K562 (cell line): ENCODE data around the gene GRIK3. TPM values are rescaled to one million over a fixed set of nuclear protein-coding genes. Genes with fewer than 3 reads are reported as not detected.

Experiments used
- ATAC-seq: fragments of 200-7000 bp; cut with Tn5 transposase; 3 replicates; pipeline ENCODE4 v1.9.1; 2020; ENCODE audit warnings: moderate library complexity
- Bru-seq: library from RNA; stranded (reverse); fragments of 400-500 nt; gene quantifications from one replicate; lab custom pipeline; 2021; lab: Mats Ljungman, UMichigan
- BruChase-seq, 2 experiments: library from RNA; stranded (reverse); fragments of 400-500 nt; gene quantifications; one replicate each; lab custom pipeline; 2021; lab: Mats Ljungman, UMichigan
- BruUV-seq: library from RNA; stranded (reverse); fragments of 400-500 nt; replicated peaks from 2 replicates; lab custom pipeline; 2021; lab: Mats Ljungman, UMichigan
- CTCF ChIA-PET: fragments of 300-600 bp; formaldehyde crosslinking; extraction: SDS; loops from one replicate; lab custom pipeline; 2021; ENCODE audit warnings: low intra/inter-chr PET ratio; lab: Yijun Ruan, JAX
- POLR2A ChIA-PET: fragments of 300-600, 350-650 bp; sonication (Branson Sonifier 250); formaldehyde crosslinking; extraction: SDS; loops from one replicate; lab custom pipeline; 2021; ENCODE audit warnings: antibody characterized with exemption, inconsistent platforms; lab: Yijun Ruan, JAX
- DNase-seq, 4 experiments: peaks; one replicate each; pipeline versions ENCODE4 v3.0.0 to v3.0.0-alpha.2; 2011 to 2018; ENCODE audit warnings: low spot score in 3 of 4, mixed read lengths in 3 of 4; ENCODE audit errors: extremely low read depth in 1 of 4
- FAIRE-seq: peaks from 2 replicates; lab custom pipeline; 2011; peaks lifted over from hg19 to GRCh38; lab: Jason Lieb, UNC
- H2AFZ ChIP-seq: 2 replicates; pipeline ENCODE4 v1.6.0; 2011; ENCODE audit warnings: low read depth, low read length, control low read depth, inconsistent platforms
- H3K27ac ChIP-seq: fragments of 200-600 bp; 3 replicates; pipeline ENCODE4 v1.8.0; 2011; ENCODE audit warnings: low read depth, mild to moderate bottlenecking, control low read depth, inconsistent platforms, low read length, moderate library complexity, mixed read lengths; ENCODE audit errors: extremely low read depth
- H3K27me3 ChIP-seq, 2 experiments: fragments of 300-600 bp in 1 of 2; 2 replicates in 1 of 2; 3 replicates in 1 of 2; pipeline versions ENCODE4 v1.6.0 to v1.8.0; 2011; ENCODE audit warnings: inconsistent platforms in 2 of 2, low read length in 2 of 2, mild to moderate bottlenecking in 1 of 2, mixed read lengths in 1 of 2, moderate library complexity in 1 of 2; ENCODE audit not compliant: control insufficient read depth in 2 of 2, insufficient read depth in 2 of 2
- H3K36me3 ChIP-seq: fragments of 300-600 bp; 3 replicates; pipeline ENCODE4 v1.8.0; 2011; ENCODE audit warnings: mild to moderate bottlenecking, low read length, inconsistent platforms; ENCODE audit not compliant: control insufficient read depth, insufficient read depth
- H3K4me1 ChIP-seq, 2 experiments: fragments of 200-600 bp in 1 of 2; replicated peaks in 1 of 2; 2 replicates in 1 of 2; 3 replicates in 1 of 2; pipeline versions ENCODE4 v1.5.1 to v1.8.0; 2011; ENCODE audit warnings: inconsistent platforms in 2 of 2, low read length in 2 of 2, mild to moderate bottlenecking in 1 of 2, mixed read lengths in 1 of 2, moderate library complexity in 1 of 2; ENCODE audit not compliant: control insufficient read depth in 2 of 2, insufficient read depth in 2 of 2
- H3K4me2 ChIP-seq: 2 replicates; pipeline ENCODE4 v1.6.1; 2011; ENCODE audit warnings: low read length, control low read depth, inconsistent platforms, mixed read lengths; ENCODE audit not compliant: insufficient read depth
- H3K4me3 ChIP-seq: fragments of 200-600 bp; sonication (generic), shearing (Covaris generic); 2 replicates; pipeline ENCODE4 v1.5.1; 2016; ENCODE audit warnings: control low read depth, inconsistent platforms
- H3K79me2 ChIP-seq: fragments of 200-600 bp; 3 replicates; pipeline ENCODE4 v1.8.0; 2011; ENCODE audit warnings: low read length, inconsistent platforms; ENCODE audit not compliant: control insufficient read depth, insufficient read depth
- H3K9ac ChIP-seq, 2 experiments: 2 replicates each; pipeline versions ENCODE4 v1.6.0 to v1.6.1; 2011; ENCODE audit warnings: low read depth in 2 of 2, low read length in 2 of 2, control low read depth in 1 of 2, inconsistent platforms in 1 of 2, mild to moderate bottlenecking in 1 of 2, mixed read lengths in 1 of 2; ENCODE audit not compliant: insufficient read depth in 1 of 2
- H3K9me1 ChIP-seq: one replicate; pipeline ENCODE4 v1.6.0; 2011; ENCODE audit warnings: inconsistent platforms, mild to moderate bottlenecking, low read length, moderate library complexity; ENCODE audit not compliant: control insufficient read depth, insufficient read depth
- H3K9me3 ChIP-seq: replicated peaks from 2 replicates; pipeline ENCODE4 v1.5.1; 2011; ENCODE audit warnings: low read depth, low read length, inconsistent platforms; ENCODE audit not compliant: control insufficient read depth, insufficient read depth
- H4K20me1 ChIP-seq: replicated peaks from 2 replicates; pipeline ENCODE4 v1.6.1; 2011; ENCODE audit warnings: low read length, inconsistent platforms, mixed read lengths; ENCODE audit not compliant: control insufficient read depth, insufficient read depth
- MEIS2 ChIP-seq: fragments of 450-650 bp; IDR thresholded peaks from 2 replicates; pipeline ENCODE4 v1.6.1; 2014; ENCODE audit warnings: mild to moderate bottlenecking; ENCODE audit not compliant: partially characterized antibody
- WGBS: fragments of 100-300 bp; shearing (Covaris generic); methylation state at CpG from one replicate; pipeline ENCODE4 v1.1.6; 2016; ENCODE audit warnings: low coverage, mixed read lengths; ENCODE audit not compliant: insufficient coverage; ENCODE audit errors: missing lambda C conversion rate; 5-methylcytosine and 5-hydroxymethylcytosine counted together
- in situ Hi-C: fragments of 300-500 bp; cut with MboI; formaldehyde crosslinking; loops from 4 replicates; pipeline ENCODE4 v1.15.0; 2018; ENCODE audit warnings: inconsistent platforms, mixed read lengths
- intact Hi-C: fragments of 100-400 bp; cut with micrococcal nuclease; formaldehyde crosslinking; loops from 2 replicates; pipeline ENCODE4 v1.14.2; 2022
- long read RNA-seq, 3 experiments: library from polyadenylated mRNA in 2 of 3; library from RNA in 1 of 3; unstranded in 2 of 3; stranded (forward) in 1 of 3; transcript quantifications; one replicate each; pipeline ENCODE4 v2.0.0, GENCODE V29; 2019 to 2022
- polyA minus RNA-seq, 3 experiments: library from RNA; depleted of rRNA, polyadenylated mRNA; stranded (reverse); fragments of >200 nt; gene quantifications; 2 replicates each; pipeline ENCODE4 v1.2.3, GENCODE V29; 2011
- polyA plus RNA-seq, 8 experiments: library from polyadenylated mRNA; depleted of rRNA in 4 of 8; stranded (reverse) in 5 of 8; unstranded in 3 of 8; fragments of >200 nt; fragmentation: Nextera tagmentation in 2 of 8; fragmentation: Illumina TruSeq in 1 of 8; extraction: Ambion mirVana in 2 of 8; extraction: Trizol in 1 of 8; gene quantifications; 2 replicates each; pipeline versions ENCODE4 v1.2.1 to v1.2.3, GENCODE V29; 2011 to 2014; ENCODE audit warnings: inconsistent platforms in 1 of 8, missing spikeins in 1 of 8
- total RNA-seq, 7 experiments: library from RNA; depleted of rRNA in 6 of 7; stranded (reverse); fragments of >200 nt in 6 of 7; fragmentation: Illumina TruSeq in 2 of 7; extraction: Trizol in 2 of 7; gene quantifications; 2 replicates each; pipeline versions ENCODE4 v1.2.1 to v1.2.3, GENCODE V29; 2011 to 2021; ENCODE audit warnings: low replicate concordance in 1 of 7
- TF ChIP-seq, protein P1 (sequence below), 2 experiments: IDR thresholded peaks; 2 replicates each; pipeline ENCODE4 v1.6.1; 2011; ENCODE audit warnings: borderline replicate concordance in 1 of 2, control low read depth in 1 of 2, low read depth in 1 of 2, low read length in 1 of 2, mild to moderate bottlenecking in 1 of 2, mixed read lengths in 1 of 2, moderate library complexity in 1 of 2; ENCODE audit not compliant: insufficient read depth in 1 of 2, insufficient read length in 1 of 2, poor library complexity in 1 of 2, severe bottlenecking in 1 of 2; ENCODE audit errors: extremely low read depth in 1 of 2

Gene GRIK3
- total RNA-seq (2011; cell fraction: chromatin; rRNA removed; ENCODE audit: low replicate concordance): not detected in 2 replicates
- total RNA-seq (2011; cell fraction: nucleolus; rRNA removed): not detected in 2 replicates
- total RNA-seq (2011; cell fraction: nucleoplasm; rRNA removed): not detected in 2 replicates
- total RNA-seq (2014; rRNA removed) (not detected in 2 replicates), total RNA-seq (2014; rRNA removed; fragmentation: Illumina TruSeq; extraction: Trizol) (not detected in 2 replicates), total RNA-seq (2015; rRNA removed; fragmentation: Illumina TruSeq; extraction: Trizol) (not detected in 2 replicates), total RNA-seq (2021) (not detected in 2 replicates), polyA plus RNA-seq (2011; rRNA removed) (not detected in 2 replicates), polyA plus RNA-seq (2014; fragmentation: Illumina TruSeq; extraction: Trizol) (not detected in 2 replicates), polyA plus RNA-seq (2014; fragmentation: Nextera tagmentation; extraction: Ambion mirVana) (not detected), polyA plus RNA-seq (2014; rRNA removed) (not detected in 2 replicates), polyA minus RNA-seq (2011; rRNA and poly(A)+ RNA removed) (not detected in 2 replicates), Bru-seq, nascent RNA (percentile 1 among the genes with signal in this experiment), BruChase-seq, experiment 1, labeled RNA remaining after a 2-hour chase (not detected), BruChase-seq, experiment 2, labeled RNA remaining after a 6-hour chase (not detected)
- not detected in 2 replicates for polyA plus RNA-seq (2011; cell fraction: cytosol; rRNA removed)
- not detected in 2 replicates for polyA plus RNA-seq (2011; cell fraction: nucleus; rRNA removed)
- polyA plus RNA-seq (2012): 0.03 TPM in 1 of 2 replicates, not detected in the other
- not detected in 2 replicates for polyA minus RNA-seq (2011; cell fraction: cytosol; rRNA and poly(A)+ RNA removed)
- polyA minus RNA-seq (2011; cell fraction: nucleus; rRNA and poly(A)+ RNA removed): not detected in 2 replicates
- long read RNA-seq, experiment 1: 0 reads
- long read RNA-seq, experiment 2: 0 reads
- long read RNA-seq, experiment 3: 0 reads

GRCh38 chr1:37034121-37035013, at the start of gene GRIK3:
Gene GRIK3, minus strand, starts transcription at chr1:37034515. Its CDS starts 407 bp downstream, at chr1:37034108.
- intact Hi-C loops (no loop called here), in situ Hi-C loops (no loop called here)
- no peak within 1 kb of the TSS for H3K4me3 ChIP-seq
- DNase-seq (peak in 1 of 4 experiments; percentile 20), FAIRE-seq (no peak), ATAC-seq (no peak)
- no peak within 1 kb of the TSS for H3K9ac ChIP-seq
- no peak within 1 kb of the TSS for H3K4me2 ChIP-seq
- peaks cover 0 to 39% of the 10 kb centered on the region in 2 experiments; a peak in 3 of 5 replicates for H3K4me1 ChIP-seq
- 38% methylated on average over 43 of the region's 128 CpGs for WGBS
- ChIA-PET CTCF (no interaction called here), POLR2A (no interaction called here)
- no peaks in the 10 kb centered on the region for H3K9me1 ChIP-seq
- no peak within 1 kb of the TSS for H2AFZ ChIP-seq
- H3K27ac ChIP-seq: no peak within 1 kb of the TSS
- H3K9me3 ChIP-seq: no peaks in the 10 kb centered on the region
- TF ChIP-seq, protein P1, sequence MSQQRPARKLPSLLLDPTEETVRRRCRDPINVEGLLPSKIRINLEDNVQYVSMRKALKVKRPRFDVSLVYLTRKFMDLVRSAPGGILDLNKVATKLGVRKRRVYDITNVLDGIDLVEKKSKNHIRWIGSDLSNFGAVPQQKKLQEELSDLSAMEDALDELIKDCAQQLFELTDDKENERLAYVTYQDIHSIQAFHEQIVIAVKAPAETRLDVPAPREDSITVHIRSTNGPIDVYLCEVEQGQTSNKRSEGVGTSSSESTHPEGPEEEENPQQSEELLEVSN (IDR thresholded peaks at IDR 0.05; ENCODE audit: borderline replicate concordance in 1 of 2, extremely low read depth in 1 of 2, insufficient read depth in 1 of 2, insufficient read length in 1 of 2, low read depth in 1 of 2, low read length in 1 of 2, poor library complexity in 1 of 2, severe bottlenecking in 1 of 2): peak in 1 of 2 experiments; percentile 72
- TF ChIP-seq MEIS2: no peak
- no TSS peak for BruUV-seq
- H3K79me2 ChIP-seq: no peaks in the 10 kb centered on the region
- no peaks in the 10 kb centered on the region for H3K36me3 ChIP-seq
- H4K20me1 ChIP-seq: peaks cover 25% of the 10 kb centered on the region; the same call in 1 of the 2 replicates
- H3K27me3 ChIP-seq: peaks cover 13 to 72% of the 10 kb centered on the region in 2 experiments; a peak in 4 of 5 replicates
